Fibroblast of upper back skin (primary cell): ENCODE data around the gene DNAJB11.

Experiments used
- DNase-seq: peaks from one replicate; pipeline ENCODE4 v3.0.0-alpha.2; 2013

The DNAJB11 gene

DNA sequence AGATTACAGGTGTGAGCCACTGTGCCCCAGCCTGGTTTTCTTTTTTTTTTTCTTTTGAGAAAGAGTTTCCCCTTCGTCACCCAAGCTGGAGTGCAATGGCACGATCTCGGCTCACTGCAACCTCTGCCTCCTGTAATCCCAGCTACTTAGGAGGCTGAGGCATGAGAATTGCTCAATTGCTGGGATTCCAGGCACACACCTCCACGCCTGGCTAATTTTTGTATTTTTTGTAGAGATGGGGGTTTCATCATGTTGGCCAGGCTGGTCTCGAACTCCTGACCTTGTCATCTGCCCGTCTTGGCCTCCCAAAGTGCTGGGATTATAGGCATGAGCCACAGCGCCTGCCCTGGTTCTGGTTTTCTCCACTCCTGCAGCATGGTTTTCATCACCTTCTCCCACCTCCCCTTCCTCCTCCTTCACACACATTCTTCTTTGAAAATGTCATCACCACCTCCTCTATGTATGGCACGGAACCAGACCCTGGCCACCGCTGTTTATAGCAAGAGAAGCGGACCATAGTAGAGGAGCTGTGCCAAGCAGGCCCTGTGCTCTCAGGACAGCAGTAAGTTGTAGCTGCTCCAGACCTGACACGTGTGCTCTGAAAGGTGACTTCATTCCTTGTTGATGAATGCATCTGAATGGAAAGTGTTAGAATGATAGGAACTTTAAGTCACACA, 27.7 kb downstream of the DNAJB11 start:
- peak; percentile 88 for DNase-seq

- no peak for DNase-seq
Measured at GRCh38 chr3:186598794-186599141, 28.2 kb downstream of the DNAJB11 start.

GRCh38 chr3:186599142-186599784, 28.7 kb downstream of the DNAJB11 start:
- DNase-seq = no peak

GRCh38 chr3:186599785-186600166, 29.3 kb downstream of the DNAJB11 start:
- DNase-seq = no peak

DNA sequence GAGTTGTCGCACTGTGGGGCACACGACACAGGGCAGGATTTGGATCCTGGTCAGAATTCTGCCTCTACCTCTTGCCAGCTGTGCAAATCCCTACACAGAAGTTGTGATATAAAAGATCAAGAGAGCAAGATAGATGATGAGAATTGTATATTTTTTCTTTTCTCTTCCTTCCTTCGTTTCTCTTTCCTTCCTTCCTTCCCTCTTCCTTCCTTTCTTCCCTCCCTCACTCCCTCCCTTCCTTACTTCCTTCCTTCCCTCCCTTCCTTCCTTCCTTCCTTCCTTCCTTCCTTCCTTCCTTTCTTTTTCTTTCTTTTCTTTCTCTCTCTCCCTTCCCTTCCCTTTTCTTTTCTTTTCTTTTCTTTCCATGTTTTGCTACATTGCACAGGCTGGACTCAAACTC, 30.4 kb downstream of the DNAJB11 start:
- no peak for DNase-seq

DNA sequence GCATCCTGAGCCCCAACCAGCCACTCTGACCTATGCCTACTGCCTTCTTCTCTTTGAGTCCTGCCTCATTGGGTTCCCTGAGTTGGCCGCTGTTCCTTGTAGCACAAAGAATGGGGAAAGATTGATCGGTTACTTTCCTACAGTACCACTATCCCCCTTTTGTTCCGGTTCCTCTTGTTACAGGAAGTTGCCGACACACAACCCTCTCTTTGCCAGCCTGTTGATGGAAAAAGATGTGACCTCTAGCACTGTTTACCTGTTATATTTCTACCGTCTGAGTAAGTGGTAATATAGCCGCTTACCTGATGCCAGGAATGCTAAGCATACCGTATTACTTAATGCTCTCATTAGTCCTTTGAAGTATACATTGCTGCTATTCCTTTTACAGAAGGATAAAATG, 32.6 kb downstream of the DNAJB11 start:
- no peak for DNase-seq

DNA sequence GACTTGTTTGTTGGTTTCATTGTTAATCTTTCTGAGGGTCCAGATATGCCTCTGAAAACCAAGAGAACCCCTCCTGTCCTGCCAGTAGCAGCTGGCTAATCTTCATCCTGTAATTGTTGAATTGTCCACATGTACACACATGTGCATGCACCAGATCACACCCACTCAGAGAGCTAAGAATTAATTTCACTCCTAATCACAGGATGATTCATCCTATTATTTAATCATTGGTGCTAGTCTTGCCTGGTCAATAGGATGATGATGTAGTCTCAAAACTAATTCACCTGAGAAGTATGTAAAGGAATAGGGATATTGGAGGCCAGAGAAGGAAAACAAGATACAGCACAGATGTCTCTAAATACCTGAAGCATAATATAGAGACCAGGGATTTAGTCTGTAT, 34.6 kb downstream of the DNAJB11 start:
- no peak for DNase-seq

GRCh38 chr3:186605561-186606545, 35.3 kb downstream of the DNAJB11 start:
- DNase-seq = no peak

GRCh38 chr3:186608624-186609215, 38.2 kb downstream of the DNAJB11 start:
- DNase-seq = no peak

- no peak for DNase-seq
Measured at GRCh38 chr3:186609247-186609868, 38.8 kb downstream of the DNAJB11 start.

DNA sequence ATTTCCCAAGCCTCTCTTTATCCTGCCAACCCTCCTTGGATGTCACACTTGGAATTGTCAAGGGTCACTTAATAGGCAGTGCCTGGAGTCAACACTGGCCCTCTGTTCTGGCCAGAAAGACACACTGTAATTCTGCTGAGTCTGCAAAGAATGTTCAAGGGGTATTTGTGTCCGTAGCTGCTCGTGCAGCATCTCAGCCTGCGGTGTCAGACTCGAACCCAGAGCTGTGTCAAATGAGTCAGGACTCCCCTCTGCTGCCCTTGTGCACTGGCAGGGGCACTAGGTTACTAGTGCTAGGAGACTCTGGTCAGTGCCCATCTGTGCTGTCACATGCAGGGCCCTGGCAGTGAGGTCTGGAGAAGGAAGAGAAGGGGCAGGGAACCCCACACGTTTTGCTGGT, 41.5 kb downstream of the DNAJB11 start:
- DNase-seq = no peak

GRCh38 chr3:186612721-186613636, 42.5 kb downstream of the DNAJB11 start, which contains the start of gene AHSG:
AHSG (plus strand) TSS chr3:186613060; CDS start chr3:186613142, 82 bp downstream.
- no peak for DNase-seq

DNA sequence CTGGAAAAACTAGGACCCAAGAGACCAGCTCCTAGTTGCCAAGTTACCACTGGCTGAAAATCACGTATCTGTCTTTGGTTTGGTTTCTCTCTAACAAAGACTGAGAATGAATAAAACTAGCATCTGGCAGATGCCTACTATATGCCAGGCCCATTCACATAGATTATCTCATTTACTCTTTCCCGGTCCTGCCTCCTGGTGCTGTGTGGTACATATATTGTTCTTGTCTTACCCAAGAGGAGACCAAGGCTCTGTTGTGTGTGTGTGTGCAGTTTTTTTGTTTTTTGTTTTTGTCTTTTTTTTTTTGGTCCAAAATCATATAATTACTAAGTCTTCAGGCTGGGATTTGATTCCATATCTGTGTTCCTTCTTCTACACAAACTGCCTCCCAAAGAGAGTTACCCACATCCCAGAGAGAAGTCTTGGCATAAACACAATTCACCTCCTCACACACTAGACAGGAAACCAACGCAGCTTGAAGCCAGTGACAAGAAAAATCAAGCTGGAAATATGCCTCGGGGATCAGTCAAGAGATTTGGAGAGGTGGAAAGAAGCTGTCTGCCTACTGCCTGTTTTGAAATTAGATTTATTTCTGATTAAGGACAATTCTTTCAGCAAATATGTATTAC, 43.2 kb downstream of the DNAJB11 start:
- DNase-seq = peak; percentile 9

GRCh38 chr3:186614266-186614596, 43.7 kb downstream of the DNAJB11 start:
- no peak for DNase-seq

DNA sequence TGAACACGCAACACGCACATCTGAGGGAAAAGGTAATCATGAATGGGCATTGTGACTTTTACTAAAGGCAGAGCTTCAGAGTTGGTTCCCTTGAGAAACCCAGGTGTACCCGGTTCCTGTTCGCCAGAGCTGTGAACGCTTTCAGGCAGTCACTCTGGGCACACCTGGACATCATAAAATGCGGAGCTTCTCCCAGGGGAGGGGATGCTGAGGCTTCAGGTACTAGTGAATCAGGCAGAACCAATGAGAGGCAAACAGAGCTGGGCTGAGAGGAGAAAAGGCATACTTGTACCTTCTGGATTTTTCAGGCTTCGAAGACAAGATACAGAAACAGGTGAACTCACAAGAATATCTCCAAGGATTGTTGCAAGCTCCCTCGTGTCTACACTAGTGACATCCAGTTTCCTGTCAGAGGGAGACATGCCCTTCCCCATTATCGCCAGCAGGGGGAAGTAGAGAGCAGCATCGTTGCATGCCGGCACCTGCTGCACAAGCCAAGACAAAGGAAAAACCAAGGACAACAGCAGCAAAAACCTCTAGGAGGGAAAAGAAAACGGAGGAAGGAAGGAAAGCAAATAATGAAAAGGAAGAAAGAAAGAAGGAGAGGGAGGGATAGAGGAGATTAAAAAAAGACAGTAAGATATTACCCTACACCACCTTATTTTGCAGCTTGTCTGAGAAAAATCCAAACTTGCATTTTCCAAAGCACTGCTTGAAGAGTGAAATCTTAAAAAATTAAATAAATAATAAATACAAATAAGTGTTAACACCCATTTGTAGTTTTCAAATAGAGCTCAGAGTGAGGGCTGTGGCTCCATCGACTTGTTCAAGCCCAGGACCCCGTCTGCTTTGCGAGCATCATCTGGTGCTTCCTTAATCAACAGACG, 44.3 kb downstream of the DNAJB11 start:
- peak; percentile 61 for DNase-seq

GRCh38 chr3:186616299-186616617, 45.7 kb downstream of the DNAJB11 start:
- DNase-seq = no peak

DNA sequence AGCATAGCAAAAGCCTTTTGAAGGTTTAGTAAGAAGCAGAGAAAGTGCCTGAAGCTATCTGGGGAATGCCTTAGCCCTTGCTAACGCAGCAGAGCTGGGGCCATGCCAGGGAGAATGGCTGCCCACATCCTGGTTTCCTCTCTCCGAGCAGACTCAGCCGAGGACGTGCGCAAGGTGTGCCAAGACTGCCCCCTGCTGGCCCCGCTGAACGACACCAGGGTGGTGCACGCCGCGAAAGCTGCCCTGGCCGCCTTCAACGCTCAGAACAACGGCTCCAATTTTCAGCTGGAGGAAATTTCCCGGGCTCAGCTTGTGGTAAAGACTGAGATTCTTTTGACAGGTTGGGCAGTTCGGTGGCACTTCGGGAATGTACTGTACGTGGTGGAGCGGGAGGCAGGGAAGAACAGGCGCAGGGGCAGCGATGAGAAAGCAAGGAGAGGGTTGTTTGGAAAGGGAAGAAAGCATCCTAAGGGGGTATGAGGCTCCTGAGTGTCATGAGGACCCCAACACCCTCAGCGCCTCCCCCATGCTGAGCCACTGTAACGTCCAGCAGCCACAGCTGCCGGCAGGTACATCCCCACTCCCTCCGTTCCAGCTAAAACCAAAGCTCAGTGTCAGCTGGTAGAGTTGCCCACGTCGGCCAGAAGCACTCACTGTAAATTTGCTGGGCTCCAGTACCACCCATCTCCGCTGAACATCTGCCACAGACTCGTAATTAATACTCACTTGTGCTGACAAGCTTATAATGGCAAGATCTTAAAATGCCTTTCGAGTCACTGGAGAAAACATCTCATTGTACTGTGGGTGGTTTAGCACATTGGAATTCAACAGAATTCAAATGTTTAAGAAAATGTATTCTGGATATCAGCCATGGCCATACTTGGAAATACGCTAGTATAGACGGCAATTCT, 46.8 kb downstream of the DNAJB11 start:
- peak; percentile 97 for DNase-seq

GRCh38 chr3:186618318-186618938, 47.9 kb downstream of the DNAJB11 start:
- DNase-seq = no peak

- no peak for DNase-seq
Measured at GRCh38 chr3:186619787-186620212, 49.3 kb downstream of the DNAJB11 start.
